COR-L47 (cell line): ENCODE data around the gene KCNH2.

ENCODE experiments used
- DNase-seq: peaks from one replicate; lab custom pipeline; 2025; lab: John Stamatoyannopoulos, UW

KCNH2 gene

GRCh38 chr7:150993511-150993910 is 15.4 kb upstream of the KCNH2 start:
- DNase-seq = no peak

DNA sequence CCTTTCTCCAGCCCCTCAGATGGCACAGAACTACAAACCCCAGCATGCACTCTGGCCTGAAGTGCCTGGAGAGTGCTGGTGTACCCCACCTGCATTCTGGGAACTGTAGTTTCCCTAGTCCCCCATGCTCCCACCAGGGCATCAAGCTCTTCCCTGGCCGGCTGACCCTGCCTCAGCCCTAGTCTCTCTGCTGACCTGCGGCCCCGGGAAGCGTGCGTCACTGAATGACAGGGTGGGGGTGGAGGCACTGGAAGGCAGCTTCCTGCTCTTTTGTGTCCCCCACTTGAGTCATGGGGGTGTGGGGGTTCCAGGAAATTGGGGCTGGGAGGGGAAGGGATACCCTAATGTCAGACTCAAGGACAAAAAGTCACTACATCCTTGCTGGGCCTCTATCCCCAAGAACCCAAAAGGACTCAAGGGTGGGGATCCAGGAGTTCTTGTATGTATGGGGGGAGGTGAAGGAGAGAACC is 14.7 kb upstream of the KCNH2 start:
- DNase-seq = peak; percentile 18

DNA sequence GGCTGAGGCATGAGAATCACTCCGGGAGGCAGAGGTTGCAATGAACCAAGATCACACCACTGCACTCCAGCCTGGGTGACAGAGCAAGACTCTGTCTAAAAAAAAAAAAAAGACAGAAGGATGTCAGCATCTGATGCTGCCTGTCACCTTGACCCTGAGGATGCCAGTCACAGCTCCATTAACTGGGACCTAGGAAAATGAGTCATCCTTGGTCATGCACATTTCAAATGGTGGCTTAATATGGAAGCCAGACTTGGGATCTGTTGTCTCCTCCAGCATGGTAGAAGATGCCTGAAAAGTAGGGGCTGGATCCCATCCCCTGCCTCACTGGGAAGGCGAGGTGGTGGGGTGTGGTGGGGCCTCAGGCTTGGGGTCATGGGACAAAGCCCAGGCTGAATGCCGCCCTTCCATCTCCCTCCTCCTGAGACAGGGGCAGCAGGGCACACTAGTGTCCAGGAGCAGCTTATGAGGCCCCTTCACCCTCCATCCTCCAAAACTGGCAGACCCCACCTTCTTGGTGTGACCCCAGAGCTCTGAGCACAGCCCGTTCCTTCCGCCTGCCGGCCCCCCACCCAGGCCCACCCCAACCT is 14.0 kb upstream of the KCNH2 start:
- DNase-seq = no peak

DNA sequence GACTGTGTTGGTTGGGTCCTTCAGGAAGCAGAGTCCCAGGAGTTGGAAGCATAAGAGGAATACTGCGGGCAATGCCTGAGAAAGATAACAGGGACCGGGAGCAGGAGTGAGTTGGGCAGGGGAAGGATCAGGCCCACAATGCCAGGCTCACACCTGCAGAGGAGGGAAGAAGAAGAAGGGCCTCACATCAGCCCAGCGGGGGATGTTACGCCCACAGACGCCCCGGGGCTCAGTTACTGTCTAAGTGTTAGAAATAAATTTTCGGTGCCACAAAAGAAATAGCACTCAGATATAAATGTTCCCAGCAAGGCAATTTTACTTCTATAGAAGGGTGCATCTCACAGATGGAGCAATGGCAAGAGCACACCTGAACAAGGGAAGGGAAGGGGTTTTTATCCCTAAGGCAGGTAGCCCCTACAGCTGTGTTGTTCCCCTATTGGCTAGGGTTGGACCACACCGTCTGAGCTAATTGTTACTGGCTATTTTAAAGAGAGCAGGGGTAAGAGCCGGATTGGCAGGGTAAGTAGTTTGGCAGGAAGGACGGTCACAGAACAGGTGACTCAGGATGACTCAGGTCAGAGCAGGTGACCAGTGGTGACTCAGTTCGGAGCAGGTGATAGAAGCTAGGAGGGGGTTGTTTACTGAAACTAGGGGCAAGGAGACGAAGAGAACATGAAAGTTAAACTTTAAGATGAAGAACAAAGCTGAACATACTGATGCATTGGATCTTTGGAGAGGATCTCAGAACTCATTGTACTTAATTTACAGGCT is 12.5 kb upstream of the KCNH2 start, which contains the start of gene NOS3:
Gene NOS3, plus strand, starts transcription at position 602 of the 771 bp plus-strand sequence. CDS start 2,787 bp downstream, outside the sequence.
- no peak for DNase-seq

- DNase-seq = no peak
These were observed 11.3 kb upstream of the KCNH2 start for GRCh38 chr7:150989456-150989855.

DNA sequence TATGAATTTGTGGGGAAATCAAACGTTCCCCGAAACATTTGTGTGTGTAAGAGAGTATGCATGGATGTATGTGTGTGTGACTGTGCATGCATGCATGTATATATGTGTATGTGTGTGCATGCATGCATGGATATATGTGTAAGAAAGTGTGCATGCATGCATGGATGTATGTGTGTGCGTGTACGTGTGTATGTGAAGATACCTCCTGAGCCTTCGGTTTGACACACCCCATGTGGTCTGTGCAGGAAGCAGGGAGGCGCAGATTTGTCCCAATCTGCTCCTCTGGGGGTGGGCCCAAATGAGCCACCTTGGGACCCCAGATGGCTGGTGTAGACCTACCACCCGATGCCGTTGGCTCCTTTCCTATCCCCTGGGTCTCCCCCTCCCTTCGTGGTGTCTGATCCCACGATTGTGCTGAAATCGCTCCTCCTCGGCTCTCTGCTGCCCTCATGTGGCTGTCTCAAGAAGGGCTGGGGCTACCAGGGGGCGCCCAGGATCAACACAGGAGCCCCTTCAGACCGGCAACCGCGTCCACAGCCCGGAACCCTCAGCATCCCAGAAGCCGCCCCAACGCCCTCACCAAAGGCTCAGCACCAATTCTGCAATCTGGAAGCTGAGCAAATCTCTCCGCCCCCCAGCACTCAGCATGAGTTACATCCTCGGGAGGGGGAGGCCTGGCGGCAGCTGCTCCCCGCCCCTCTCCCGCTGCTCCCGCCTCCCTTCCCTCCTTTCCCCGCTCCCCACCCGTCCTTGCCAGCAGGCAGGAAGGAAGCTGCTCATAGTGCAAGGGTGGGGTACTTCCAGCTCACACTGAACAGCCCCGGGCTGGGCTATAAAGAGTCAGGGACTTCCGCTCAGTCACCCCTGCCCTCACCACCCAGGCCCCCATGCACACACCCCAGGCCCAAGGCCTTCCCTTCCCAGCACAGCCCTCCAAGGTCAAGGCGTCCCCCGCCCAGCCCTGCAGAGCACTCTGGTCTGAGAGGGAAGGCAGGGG is 10.4 kb upstream of the KCNH2 start:
- DNase-seq = peak; percentile 80

- DNase-seq = no peak
These were observed 8.4 kb upstream of the KCNH2 start for GRCh38 chr7:150986556-150986955.

DNA sequence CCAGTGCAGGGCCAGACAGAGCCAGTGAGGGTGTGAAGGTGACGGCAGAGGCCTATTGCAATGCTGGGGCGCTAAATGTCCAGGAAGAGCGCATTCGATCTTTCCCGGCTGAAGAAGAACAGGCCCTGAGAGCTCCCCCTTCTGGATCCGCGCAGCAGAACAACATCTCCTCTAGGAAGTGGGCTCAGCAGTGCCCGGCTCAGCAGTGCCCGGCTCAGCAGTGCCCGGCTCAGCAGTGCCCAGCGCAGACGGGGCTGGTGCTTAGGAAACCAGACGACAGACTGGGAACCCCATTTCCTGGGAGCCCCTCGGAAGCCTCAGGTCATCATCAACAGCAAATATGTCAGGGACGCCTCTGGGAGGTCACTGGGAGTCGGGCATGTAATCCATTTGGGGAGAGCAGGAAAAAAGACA is 8.0 kb upstream of the KCNH2 start:
- peak; percentile 61 for DNase-seq

DNA sequence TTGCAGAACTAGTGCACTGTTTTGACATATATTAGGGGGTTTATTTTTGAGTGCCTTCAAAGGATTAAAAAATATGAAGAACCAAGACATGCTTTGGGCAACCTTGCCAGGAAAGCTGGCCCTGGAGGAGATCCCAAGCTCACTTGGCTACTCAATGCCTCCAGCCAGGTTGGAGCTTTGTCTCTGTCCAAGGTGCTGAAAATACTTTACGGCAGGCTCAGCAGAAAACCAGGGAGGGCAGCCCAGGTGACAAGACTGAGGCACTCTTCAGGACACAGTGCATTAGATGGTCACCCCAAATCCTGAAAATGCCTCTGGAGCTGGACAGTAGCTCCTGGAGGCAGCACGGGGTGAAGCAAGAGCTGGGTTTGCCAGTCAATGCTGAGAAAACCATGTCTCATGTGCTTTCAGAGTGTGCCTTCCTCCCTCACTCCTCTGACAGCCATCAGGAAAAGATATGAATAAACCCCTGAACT is 5.8 kb upstream of the KCNH2 start:
- DNase-seq = no peak

DNA sequence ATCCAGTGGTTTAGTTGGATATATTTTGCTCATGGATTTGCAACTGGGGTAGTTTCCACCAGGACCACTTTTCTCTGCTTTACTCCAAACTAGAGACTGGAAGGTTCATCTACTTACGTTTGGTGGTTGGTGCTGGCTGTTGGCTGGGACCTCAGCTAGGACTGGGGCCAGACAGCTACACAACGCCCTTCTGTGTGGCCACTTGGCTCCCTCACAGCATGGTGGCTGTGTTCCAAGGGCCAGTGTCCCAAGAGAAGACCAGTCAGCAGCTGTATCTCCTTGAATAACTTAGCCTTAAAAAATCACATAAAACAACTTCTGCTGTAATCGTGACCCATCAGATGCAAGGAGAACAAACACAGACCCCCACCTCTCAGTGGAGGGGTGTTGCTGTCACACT is 4.2 kb upstream of the KCNH2 start:
- no peak for DNase-seq

DNA sequence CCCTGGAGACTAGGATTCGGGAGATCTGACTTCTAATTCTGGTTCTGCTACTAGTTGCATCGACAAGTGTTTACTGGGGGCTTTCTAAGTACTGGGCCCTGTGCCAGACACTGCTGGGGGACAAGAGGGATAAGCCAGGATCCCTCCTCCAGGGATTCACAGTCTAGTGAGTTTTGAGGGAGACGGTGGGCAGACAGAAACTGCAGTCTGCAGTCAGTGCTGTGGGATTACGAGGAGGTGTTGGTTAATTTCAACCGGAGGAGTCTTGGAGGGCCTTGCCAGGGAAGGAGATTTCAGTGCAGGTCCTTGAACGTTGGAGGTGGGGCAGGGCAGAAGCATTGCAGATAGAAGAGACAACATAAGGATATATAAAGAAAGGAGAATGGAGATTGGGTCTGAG is 3.5 kb upstream of the KCNH2 start:
- no peak for DNase-seq

DNA sequence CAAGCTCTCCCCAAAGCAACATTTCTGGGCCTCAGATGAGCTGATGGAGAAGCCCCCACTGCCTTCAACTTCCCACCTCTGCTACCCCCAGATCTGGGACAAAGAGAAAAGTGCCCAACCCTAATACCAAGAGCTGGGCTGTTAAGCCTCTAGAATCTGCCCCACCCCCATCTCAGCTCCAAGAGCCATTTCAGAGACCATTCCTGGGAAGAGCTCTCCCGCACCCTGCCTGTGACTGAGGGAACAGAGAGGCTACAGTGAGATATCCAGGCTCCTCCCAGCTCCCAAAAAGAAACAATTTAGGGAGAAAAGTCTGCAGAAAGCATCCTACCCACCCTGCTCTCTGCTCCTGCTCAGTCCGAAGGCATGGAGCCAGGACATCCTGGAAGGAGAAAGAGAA is 2.5 kb upstream of the KCNH2 start:
- DNase-seq = no peak

DNA sequence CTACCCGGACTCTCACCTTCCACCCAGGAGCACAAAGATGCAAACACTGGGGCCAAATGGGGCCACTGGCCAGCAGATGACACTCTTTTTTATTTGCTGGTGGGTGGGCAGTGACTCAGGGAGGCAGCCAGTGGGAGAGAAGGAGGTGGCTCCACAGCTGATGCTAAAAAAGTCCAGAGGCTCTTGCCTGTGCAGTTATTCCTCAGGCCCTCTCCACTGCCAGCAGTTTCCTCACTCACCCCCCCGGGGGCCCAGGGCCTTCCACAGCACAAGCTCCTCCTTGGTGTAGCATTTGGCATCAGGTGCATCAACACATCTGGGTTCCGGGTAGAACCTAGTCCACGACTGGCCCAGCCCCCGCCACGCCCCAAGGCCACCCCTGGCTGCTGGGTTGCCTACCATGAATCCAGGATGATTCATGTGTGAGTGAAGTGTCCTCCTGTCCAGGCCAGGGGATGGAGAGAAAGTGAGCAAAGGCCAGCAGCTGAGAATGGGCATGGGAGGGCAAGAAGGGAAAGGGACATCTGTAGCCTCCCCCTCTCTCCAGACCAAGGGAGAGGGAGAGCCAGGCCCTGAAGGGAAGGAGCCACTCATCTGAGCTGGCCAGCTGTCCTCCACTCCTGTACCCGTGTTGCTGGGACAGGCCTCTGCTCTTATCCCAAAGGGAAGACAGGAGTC is 1.7 kb upstream of the KCNH2 start:
- DNase-seq = no peak

GRCh38 chr7:150977382-150978125 is 567 bp downstream of the KCNH2 start:
- peak; percentile 46 for DNase-seq

- DNase-seq = no peak
These were observed 1.4 kb downstream of the KCNH2 start for GRCh38 chr7:150976529-150977381.

DNA sequence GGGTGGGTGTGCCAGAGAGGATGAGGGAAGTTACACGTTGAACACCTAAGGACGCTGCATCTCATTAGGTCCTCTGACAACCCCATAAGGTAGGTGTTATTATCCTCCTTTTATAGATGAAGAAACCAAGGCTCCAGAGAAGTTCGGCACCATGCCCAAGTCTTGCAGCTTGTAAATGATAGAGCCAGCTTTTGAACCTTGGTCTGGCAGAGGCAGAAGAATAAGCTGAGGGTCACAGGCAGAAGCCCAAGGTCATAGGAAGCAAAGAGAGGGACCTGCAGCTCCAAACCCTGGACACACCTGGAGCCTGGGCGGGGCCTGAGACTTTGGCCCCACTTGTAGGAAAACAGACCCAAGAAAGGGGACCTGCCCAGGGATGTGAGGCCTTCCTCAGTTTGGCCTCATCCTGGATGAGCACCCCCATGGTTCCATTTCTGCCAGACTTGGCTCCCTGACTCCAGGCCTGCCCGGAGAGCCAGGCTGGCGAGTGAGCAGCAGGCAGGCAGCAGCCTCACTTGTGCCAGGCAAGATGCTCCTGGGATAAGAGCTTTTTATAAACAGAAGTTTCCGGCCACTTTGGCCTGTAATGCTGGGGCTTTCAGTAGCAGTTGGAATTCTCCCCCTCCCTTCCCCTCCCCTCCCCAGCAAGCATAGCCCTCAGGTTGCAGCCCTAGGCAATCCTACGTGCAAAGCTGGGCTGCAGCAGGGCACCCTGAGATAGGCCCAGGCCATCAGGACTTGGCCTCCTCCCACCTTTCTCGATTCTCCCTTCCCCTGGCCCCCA is 2.4 kb downstream of the KCNH2 start:
- no peak for DNase-seq

GRCh38 chr7:150974468-150975391 is 3.4 kb downstream of the KCNH2 start:
- peak; percentile 77 for DNase-seq
